ENCODE data around the gene WDR18.
A peak's percentile ranks its signal among the peaks of the same experiment; 100 is the strongest.
"Not testable (repeated sequence)": the region's sequence is repeated elsewhere in the genome, so short reads cannot be mapped to it uniquely, and the experiment has no call there.

The WDR18 gene

DNA sequence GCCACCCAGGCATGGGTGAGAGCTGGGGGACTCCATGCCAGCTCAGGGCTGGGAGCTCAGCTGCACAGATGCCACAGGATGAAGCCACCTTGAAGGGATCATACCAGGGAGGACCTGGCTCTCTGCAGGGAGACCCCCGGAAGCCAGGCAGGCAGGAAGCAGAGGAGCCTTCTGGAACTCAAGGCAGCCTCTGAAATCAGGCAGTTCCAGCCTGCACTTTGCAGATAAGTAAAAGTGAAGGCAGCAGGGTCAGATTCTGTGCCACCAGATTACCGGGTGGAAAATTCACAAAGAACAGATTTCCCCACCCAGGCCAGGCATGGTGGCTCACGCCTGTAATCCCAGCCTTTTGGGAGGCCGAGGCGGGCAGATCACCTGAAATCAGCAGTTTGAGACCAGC, 34.2 kb downstream of the WDR18 start:
- DNase-seq, result no peak

DNA sequence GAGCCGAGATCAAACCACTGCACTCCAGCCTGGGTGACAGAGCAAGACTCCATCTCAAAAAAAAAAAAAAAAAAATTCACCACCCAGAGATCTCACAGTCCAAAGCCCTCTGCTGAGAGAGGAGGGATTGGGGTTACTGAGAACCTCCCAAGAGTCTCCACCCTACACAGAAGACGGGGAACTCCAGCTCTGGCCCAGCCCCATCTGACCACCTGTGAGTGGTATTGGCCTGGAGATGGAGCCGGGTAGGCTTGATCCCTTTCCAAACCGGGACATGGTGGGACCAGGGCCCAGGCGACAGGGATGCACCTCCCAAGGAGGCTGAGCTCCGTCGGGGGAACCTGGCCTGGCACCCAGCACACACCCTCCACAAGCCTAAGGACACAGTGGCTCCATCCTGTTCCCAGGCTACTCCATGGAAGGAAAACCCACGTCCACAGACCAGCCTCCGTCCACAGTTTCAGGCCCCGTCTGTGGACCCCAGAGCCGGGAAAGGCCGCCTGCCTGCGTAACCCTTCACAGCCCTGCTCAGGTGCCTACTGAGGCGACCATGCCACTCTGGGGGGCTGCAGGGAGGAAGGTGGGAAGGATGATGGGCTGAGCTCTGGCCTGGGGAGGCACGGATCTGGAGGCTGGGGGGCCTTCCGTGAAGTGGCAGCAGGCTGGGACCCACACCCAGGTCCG, 34.9 kb downstream of the WDR18 start:
- no peak for DNase-seq

DNA sequence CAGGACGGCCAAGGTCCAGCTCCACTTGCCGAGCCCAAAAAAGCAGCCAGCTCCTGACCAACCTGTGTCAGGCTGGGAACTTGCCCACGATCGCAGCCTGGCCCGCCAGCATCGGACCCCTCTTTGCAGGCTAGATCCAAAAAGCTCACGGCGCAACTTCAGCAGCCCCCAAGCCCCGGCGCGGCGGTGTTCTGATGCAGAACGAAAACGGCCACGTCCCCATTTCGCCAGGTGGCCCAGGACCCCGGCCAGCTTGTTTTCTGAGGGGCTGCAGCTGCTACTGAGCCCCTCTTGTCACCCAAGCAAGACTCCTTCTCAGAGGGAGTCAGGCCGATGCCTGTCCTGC, 35.4 kb downstream of the WDR18 start:
- DNase-seq, result no peak

DNA sequence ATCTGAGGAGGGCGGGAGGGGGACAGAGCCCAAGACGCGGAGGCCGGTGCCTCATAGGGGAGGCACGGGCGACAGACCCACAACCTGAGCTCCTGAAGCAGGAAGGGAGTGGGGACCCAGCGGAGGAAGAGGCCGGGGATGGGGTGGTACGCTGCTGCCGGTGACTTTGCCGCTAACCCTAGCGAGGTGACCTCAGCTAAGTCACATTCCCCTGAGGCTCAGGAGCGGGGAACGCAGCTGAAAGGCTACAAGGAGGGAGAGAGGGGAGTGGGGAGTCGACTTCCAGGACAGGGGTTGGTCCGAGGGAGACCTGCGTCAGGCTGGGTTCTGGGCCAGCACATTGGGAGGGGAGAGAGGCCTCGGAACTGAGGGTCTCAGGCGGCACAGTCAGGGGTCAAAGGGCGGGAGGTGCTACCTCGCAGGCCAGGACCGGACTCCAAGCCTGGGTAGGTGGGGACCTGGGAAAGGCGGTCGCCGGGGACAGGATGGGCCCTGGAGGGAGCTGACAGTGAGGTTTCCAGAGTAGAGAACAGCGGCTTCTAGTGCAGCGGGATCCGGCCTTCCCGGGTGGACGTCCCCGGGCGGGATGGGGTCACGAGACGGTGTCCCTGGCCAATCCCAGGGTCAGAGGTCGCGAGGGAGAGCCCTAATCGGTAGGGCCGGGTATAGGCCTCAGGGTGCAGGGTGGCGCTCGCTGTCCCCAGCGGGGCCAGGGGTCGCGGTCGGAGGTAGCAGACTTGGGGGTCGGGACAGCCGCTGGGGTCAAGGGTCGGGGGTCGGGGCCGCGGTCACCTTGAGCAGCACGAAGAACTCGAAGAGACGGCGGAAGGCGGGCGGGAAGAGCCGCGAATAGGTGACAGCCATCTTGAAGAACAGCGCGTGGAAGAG, 36.1 kb downstream of the WDR18 start:
- peak in 12 of 58 donors; percentile 19 to 73 (median 51) for DNase-seq

DNA sequence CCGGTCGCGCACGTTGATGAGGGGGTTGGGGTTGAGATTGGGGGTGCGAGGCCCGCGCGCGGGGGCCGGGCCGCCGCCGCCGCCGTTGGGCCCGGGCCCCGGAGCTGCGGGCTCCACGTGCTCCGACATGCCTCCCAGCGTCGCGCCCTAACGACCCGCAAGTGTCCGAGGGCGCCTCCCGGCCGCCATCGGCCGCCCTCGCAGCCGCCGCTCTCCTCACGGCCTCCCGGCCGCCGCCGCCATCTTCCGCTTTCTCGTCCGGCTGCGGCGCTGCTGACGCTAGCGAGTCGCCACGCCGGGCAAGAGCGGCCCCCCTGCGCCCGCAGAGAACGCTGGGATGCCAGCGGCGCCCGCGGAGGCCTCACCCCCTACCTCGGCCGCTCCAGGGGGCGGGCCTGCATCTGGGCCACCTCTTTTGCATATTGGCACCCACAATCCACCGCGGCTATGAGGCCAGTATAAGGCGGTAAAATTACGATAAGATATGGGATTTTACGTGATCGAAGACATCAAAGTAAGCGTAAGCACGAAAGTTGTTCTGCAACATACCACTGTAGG, 36.8 kb downstream of the WDR18 start, which contains the start of gene TMEM259:
TMEM259 (minus strand) TSS at position 256 of the 558 bp plus-strand sequence; CDS start at position 129, 127 bp downstream.
- peak; percentile 45 to 98 (median 94) for DNase-seq

DNA sequence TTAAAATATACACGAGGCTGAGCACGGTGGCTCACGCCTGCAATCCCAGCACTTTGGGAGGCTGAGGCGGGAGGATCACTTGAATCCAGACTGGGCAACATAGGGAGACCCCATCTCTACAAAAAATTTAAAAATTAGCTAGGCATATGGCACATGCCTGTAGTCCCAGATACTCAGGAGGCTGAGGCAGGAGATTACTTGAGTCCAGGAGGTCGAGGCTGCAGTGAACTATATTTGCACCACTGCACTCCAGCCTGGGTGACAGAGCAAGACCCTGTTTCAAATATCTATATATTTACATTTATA, 39.7 kb downstream of the WDR18 start:
- DNase-seq, result not testable (repeated sequence)

DNA sequence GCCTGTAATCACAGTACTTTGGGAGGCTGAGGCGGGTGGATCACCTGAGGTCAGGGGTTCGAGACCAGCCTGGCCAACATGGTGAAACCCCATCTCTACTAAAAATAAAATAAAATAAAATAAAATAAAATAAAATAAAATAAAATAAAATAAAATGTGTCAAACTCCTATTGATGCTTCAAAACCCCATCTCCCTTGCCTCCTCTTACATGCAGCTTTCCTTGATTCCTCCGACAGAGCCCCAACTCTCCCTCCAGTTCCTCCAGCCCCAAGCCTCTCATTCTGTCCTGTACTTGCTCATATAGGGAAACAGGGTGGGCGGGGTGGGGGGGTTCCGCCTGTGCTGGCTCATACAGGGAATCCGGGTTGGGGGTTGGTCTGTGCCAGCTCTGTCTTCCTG, 40.9 kb downstream of the WDR18 start:
- not testable (repeated sequence) for DNase-seq

DNA sequence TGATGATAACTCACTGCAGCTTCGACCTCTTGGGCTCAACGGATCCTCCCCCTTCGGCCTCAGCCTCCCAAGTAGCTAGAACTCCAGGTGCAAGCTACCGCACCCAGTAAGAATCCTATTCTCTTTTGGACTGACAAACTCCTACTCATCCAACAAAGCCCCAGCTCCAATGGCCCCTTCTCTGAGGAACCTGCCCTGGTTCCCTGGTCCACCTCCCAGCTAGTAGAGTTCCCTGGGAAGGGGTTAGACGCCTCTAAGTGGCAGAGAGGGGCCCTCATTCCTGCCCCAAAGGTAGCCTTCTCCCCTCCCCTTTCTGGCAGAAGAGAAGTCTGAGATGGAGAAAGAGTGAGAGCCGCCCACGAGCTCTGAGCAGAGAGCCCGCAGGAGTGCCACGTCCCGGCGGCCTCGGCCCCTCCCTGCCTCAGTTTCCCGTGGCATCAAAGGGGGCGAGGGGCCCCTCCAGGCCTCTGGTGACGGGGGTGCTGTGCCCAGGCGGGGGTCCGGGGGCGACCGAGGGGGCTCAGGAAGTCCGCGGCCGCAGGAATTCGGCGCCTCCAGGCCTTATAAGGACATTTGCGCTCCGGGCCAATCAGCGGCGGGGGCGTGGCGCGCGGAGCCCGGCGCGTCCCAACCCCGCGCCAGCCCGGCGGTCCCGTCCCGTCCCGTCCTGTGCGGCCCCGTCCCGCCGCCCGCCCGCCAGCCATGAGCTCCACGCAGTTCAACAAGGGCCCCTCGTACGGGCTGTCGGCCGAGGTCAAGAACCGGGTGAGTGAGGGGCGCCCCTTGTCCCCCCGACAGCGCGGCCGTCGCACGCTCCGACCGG, 42.0 kb downstream of the WDR18 start, which contains the start of gene CNN2:
CNN2 (plus strand) TSS at position 649 of the 823 bp plus-strand sequence; CDS start at position 703, 54 bp downstream.
- DNase-seq, result peak in 4 of 58 donors; percentile 13 to 36 (median 24)

DNA sequence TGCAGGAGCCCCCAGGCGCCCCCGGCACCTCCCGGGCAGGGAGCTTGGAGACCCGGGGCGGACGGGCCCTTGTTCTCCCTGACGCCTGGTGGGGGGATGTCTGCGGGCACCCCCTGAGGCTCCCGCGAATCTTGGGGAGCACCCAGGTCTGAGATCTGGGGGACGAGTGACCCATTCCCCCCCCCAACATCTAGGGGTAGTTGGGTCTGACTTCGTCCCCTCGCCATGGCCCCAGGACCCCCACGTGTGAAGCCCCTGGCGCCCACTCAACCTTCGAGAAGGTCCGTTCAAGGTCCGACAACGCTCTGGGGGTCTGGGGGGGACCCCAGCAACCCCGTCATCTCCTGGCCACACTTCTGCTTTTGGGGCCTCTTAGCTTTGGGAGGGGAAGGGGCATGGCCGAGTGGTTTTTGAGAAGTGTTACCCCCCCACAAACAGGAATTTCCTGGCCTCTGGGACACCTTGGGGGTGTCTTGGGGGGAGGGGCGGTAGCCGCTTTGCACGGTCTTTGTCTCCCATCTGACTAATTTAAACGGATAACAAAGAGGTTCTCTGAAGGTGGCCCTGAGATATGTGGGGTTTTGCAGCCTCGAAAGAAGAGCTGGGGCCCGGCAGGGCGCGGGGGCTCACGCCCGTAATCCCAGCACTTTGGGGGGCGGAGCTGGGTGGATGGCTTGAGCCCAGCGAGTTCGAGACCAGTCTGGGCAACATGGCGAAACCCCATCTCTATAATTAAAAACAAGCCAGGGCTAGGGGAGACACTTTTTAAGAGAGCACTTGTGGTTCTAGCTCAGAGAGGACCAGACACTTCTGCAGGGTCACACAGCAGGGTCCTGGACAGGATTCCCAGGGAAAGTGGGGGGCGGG, 42.9 kb downstream of the WDR18 start:
- no peak for DNase-seq

DNA sequence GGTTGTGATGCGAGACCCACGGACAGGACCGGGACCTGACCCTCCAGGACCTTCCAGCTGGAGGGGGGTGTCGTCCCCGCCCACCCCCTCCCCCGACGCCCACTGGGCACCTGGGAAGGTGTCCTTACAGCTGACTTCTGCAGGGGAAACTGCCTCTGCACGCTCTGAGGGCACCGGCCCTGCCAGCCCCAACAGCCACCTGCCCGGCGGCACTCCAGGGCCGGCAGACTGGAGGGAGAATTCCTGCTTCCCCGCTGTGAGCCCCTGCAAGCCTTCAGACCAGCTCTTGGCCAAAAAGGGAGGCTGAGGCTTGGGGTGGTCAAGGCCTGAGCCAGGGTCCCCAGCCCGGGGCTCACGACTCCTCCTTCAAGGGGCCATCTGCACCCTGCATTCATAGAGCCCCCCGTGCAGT, 43.5 kb downstream of the WDR18 start:
- DNase-seq, result no peak

DNA sequence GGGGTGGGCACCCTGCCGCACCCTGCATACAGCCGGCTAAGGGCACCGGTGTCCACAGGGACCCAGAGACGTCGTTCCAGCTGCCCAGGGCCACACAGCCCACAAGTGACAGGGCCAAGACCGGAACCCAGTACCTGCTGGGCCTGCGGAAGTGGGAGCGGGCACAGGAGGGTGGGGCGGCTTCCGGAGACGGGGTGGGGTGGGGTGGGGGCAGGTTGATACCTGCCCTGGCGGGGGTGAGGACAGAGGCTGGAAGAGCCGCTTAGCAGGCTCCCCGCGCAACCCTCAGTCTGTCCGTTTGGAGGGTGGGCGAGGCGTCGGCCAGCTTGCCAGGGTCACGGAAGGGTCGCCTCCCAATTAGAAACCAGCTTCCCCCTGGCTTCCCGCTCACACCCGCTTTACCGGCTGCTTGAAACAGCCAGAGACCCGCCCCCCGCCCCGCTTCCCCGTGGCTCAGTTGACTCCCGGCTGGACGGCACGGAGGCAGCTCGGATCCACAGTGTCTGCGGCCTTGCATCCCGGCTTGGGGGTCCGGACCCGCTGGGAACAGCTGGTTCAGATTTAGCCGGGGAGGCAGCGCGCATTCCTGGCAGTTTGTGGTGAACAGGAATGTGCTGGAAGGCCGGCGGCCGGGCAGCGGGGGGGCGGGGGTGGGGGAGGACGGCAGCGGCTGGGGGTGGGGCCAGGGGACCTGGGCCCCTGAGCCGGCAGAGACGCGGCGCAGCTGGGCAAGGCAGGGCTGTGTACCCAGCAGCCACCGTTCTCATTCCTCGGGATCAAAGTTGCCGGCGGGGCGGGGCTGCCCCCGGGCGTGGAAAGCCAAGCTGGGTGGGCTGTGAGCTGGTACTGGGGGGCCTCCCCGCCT, 44.1 kb downstream of the WDR18 start:
- DNase-seq, result peak in 4 of 58 donors; percentile 22 to 30 (median 26)

DNA sequence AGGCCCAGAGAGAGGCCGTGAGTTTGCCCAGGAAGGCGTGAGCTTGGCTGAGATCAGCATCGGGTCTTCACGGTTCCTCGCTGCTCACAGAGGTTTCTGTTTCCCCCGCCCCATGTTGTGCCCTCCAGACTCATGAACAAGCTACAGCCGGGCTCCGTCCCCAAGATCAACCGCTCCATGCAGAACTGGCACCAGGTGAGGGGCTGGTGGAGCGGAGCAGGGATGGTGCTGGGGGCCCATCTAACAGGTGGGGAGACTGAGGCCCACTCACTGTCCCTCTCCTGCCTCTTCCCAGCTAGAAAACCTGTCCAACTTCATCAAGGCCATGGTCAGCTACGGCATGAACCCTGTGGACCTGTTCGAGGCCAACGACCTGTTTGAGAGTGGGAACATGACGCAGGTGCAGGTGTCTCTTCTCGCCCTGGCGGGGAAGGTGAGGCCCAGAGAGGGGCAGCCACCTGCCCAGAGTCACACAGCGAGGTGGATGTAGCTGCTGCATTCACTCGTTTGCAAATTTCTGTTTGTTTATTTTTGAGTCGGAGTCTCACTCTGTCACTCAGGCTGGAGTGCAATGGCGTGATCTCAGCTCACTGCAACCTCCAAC, 48.2 kb downstream of the WDR18 start:
- DNase-seq, result no peak

DNA sequence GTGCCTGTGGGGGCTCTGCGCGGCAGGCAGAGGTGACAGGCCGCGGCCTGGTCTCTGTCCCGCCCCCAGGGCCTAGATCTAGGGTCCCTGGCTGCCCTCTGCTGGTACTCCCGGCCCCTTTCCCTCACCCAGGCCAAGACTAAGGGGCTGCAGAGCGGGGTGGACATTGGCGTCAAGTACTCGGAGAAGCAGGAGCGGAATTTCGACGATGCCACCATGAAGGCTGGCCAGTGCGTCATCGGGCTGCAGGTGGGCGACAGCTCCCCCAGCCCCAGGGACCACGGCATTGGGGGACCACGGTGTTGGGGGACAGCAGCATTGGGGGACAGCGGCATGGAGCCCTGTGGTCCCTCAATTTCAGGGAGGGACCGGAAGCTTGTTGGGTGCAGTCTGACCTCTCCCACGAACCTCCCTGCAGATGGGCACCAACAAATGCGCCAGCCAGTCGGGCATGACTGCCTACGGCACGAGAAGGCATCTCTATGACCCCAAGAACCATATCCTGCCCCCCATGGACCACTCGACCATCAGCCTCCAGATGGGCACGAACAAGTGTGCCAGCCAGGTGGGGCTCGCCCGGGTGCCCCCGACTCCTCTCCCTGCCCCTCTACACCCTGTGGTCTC, 52.0 kb downstream of the WDR18 start:
- DNase-seq, result no peak

DNA sequence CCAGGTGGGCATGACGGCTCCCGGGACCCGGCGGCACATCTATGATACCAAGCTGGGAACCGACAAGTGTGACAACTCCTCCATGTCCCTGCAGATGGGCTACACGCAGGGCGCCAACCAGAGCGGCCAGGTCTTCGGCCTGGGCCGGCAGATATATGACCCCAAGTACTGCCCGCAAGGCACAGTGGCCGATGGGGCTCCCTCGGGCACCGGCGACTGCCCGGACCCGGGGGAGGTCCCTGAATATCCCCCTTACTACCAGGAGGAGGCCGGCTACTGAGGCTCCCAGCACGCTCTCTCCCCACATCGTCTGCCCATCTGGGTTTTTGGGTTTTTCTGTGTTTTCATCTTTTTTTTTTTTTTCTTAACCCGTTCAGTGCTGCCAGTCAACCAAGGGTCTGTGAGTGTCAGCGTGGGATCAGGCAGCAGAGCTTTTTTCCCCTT, 53.5 kb downstream of the WDR18 start:
- no peak for DNase-seq

DNA sequence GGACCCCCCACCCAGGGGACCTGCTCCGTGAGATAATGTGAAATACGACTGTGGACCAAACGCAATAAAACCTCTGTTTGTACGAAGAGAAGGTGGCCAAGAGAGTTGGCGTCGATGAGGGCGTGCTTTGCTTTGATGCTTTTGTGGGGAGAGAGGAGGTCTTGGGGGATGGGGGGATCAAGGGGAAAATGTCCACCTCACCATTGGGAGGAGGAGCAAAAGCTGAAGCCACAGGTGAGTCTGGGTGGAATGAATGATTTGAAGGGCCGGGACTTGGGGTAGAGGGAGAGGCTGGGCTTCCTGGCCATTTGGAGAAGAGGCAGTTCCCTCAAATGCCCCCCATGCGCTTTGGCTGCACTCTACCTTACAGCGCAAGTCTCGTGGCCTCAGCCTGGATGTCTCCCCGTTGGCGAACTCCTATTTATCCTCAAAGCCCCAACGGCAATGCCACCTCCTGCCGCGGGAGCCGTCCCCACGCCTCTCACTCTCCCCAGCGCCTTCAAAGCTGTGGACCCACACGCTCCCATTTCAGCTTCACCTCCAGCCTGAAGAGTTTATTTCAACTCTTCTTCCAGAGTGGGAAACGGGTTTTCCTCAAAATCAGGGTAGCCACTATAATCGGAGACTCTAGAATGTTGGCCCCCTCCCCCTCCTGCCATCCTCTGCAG, 55.0 kb downstream of the WDR18 start:
- DNase-seq, result no peak

DNA sequence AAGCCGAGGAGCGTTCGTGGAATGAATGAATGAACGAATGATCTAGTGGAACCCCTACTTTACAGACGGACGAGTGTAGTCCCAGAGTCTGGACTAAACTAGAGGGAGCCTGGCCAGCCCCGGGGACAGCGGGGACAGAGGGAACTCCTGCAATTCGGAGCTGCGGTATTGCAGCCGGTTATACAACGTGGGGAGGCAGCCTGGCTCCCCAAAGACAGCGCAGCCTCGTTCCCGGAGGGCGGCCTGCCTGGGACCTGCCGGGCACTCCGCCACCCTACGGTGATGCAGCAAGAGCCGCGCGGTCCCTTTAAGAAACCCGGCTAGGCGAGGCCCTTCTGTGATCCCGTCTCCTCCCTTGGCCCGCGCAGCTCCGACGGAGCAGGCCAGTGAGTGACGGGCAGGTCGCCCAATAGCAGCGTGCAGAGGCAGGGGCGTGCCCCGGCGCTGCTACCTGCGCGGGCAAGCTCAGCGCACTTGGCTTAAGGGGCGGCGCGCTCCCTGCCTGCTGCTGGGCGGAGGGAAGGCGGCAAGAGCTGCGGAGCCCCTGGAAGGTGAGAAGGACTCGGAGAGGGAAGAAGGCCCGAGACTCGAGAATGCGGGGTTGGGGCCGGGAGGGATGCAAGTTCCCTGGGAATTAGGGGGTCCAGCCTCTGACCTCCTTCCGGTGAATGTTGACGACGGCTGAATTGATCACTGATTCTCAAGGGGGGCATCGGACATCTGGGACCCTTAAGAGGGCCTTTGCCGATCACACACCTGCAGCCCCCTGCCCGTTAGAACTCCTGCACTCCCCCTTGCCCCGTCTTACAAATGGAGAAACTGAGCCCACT, 55.7 kb downstream of the WDR18 start, which contains the start of gene ABCA7:
ABCA7 (plus strand) TSS at position 462 of the 830 bp plus-strand sequence. CDS start 1,255 bp downstream, outside the sequence.
- peak; percentile 32 to 97 (median 91) for DNase-seq
